WTC11 (cell line): ENCODE data around the gene PTX4. TPM values are rescaled to one million over a fixed set of nuclear protein-coding genes. Genes with fewer than 3 reads are reported as not detected.

Experiments used
- ATAC-seq: fragments of 200-7000 bp; cut with Tn5 transposase; 2 replicates; pipeline ENCODE4 v1.10.0; 2021; ENCODE audit warnings: mild to moderate bottlenecking, moderate library complexity
- CTCF ChIA-PET: fragments of 300-600 bp; sonication (Branson Sonifier 250); formaldehyde crosslinking; loops from one replicate; lab custom pipeline; 2021; ENCODE audit warnings: antibody characterized with exemption; lab: Charles Lee
- POLR2A ChIA-PET: fragments of 350-600 bp; sonication (Branson Sonifier 250); formaldehyde crosslinking; loops from one replicate; lab custom pipeline; 2021; ENCODE audit warnings: antibody characterized with exemption; lab: Charles Lee
- DNase-seq: peaks from one replicate; pipeline ENCODE4 v3.0.0; 2021; ENCODE audit warnings: low spot score
- H3K27ac Mint-ChIP-seq: 2 replicates; pipeline ENCODE4 v1.8.0; 2021; ENCODE audit warnings: mixed read lengths
- H3K27me3 Mint-ChIP-seq: 2 replicates; pipeline ENCODE4 v1.8.0; 2021; ENCODE audit warnings: low read depth, mild to moderate bottlenecking, moderate library complexity, mixed read lengths
- H3K36me3 Mint-ChIP-seq: 2 replicates; pipeline ENCODE4 v1.8.0; 2021; ENCODE audit warnings: mixed read lengths
- H3K4me1 Mint-ChIP-seq: 2 replicates; pipeline ENCODE4 v1.8.0; 2022; ENCODE audit warnings: mixed read lengths
- H3K4me3 Mint-ChIP-seq: 2 replicates; pipeline ENCODE4 v1.8.0; 2021; ENCODE audit warnings: mild to moderate bottlenecking, moderate library complexity, mixed read lengths
- H3K9me3 Mint-ChIP-seq: 2 replicates; pipeline ENCODE4 v1.8.0; 2021; ENCODE audit warnings: mixed read lengths
- ATF1 ChIP-seq: sonication (generic); formaldehyde crosslinking; IDR thresholded peaks from 2 replicates; pipeline ENCODE4 v1.8.1; 2023; ENCODE audit warnings: mild to moderate bottlenecking, moderate library complexity, missing genetic modification reagents
- CREM ChIP-seq: sonication (generic); formaldehyde crosslinking; IDR thresholded peaks from 2 replicates; pipeline ENCODE4 v1.8.1; 2022; ENCODE audit warnings: mild to moderate bottlenecking, missing genetic modification reagents, moderate library complexity
- EMX1 ChIP-seq: fragments of 250-450 bp; sonication (Bioruptor Pico); IDR thresholded peaks from 2 replicates; pipeline ENCODE4 v1.8.0; 2021; ENCODE audit warnings: mild to moderate bottlenecking
- GABPB1 ChIP-seq: sonication (generic); formaldehyde crosslinking; IDR thresholded peaks from 2 replicates; pipeline ENCODE4 v1.8.1; 2023; ENCODE audit warnings: mild to moderate bottlenecking, missing genetic modification reagents
- MXD4 ChIP-seq: fragments of 250-450 bp; sonication (Bioruptor Pico); IDR thresholded peaks from 2 replicates; pipeline ENCODE4 v1.8.0; 2021; ENCODE audit warnings: mild to moderate bottlenecking, moderate library complexity, borderline replicate concordance
- NFATC4 ChIP-seq: fragments of 250-450 bp; sonication (Bioruptor Pico); IDR thresholded peaks from 2 replicates; pipeline ENCODE4 v1.9.0; 2021; ENCODE audit warnings: mild to moderate bottlenecking
- SP1 ChIP-seq: sonication (generic); formaldehyde crosslinking; conservative IDR thresholded peaks from 2 replicates; pipeline ENCODE4 v1.8.1; 2022; ENCODE audit warnings: missing genetic modification reagents
- ZNF219 ChIP-seq: sonication (generic); formaldehyde crosslinking; IDR thresholded peaks from 2 replicates; pipeline ENCODE4 v1.8.0; 2023; ENCODE audit warnings: missing genetic modification reagents, mild to moderate bottlenecking, borderline replicate concordance
- total RNA-seq: library from RNA; stranded (reverse); gene quantifications from 3 replicates; pipeline ENCODE4 v1.2.3, GENCODE V29; 2021
- TF ChIP-seq, protein P1 (sequence below): sonication (generic); formaldehyde crosslinking; IDR thresholded peaks from 2 replicates; pipeline ENCODE4 v1.8.0; 2023; ENCODE audit warnings: missing genetic modification reagents, mild to moderate bottlenecking, borderline replicate concordance
- TF ChIP-seq, protein P2 (sequence below): sonication (generic); formaldehyde crosslinking; IDR thresholded peaks from 2 replicates; pipeline ENCODE4 v1.8.1; 2022; ENCODE audit warnings: low read depth, mild to moderate bottlenecking, moderate library complexity, missing genetic modification reagents, borderline replicate concordance
- TF ChIP-seq, protein P3 (sequence below): sonication (generic); formaldehyde crosslinking; IDR thresholded peaks from 2 replicates; pipeline ENCODE4 v1.8.1; 2023; ENCODE audit warnings: mild to moderate bottlenecking, missing genetic modification reagents, borderline replicate concordance
- TF ChIP-seq, protein P4 (sequence below): fragments of 200-600 bp; IDR thresholded peaks from 2 replicates; pipeline ENCODE4 v1.8.0; 2022; ENCODE audit warnings: antibody characterized with exemption
- TF ChIP-seq, protein P5 (sequence below): sonication (generic); formaldehyde crosslinking; IDR thresholded peaks from 2 replicates; pipeline ENCODE4 v1.8.0; 2023; ENCODE audit warnings: mild to moderate bottlenecking, missing genetic modification reagents
- TF ChIP-seq, protein P6 (sequence below): sonication (generic); formaldehyde crosslinking; IDR thresholded peaks from 2 replicates; pipeline ENCODE4 v1.8.0; 2023; ENCODE audit warnings: missing genetic modification reagents

The PTX4 gene
- total RNA-seq, 1 experiment from 2014 or later = 0.26 TPM

DNA sequence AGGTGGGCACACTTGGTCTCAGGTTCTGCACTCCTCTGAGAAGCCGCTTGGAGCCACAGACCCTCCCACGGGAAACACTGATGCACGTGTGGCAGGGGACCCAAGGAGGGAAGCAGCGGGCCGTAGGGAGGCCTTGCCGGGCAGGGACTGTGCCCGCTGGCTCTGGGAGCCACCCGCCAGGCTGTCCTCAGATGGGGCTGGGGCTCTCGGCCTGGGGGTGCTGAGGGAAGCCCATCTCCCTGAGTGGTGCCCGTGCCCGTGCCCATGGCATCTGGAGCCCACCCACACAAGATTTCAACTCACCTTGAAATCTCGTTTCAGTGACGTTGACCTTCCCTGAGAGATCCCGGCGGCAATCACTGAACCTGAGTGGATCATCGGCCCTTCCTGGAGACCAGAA lies 31.8 kb downstream of the PTX4 start (continued):
- TF ChIP-seq, protein P1, sequence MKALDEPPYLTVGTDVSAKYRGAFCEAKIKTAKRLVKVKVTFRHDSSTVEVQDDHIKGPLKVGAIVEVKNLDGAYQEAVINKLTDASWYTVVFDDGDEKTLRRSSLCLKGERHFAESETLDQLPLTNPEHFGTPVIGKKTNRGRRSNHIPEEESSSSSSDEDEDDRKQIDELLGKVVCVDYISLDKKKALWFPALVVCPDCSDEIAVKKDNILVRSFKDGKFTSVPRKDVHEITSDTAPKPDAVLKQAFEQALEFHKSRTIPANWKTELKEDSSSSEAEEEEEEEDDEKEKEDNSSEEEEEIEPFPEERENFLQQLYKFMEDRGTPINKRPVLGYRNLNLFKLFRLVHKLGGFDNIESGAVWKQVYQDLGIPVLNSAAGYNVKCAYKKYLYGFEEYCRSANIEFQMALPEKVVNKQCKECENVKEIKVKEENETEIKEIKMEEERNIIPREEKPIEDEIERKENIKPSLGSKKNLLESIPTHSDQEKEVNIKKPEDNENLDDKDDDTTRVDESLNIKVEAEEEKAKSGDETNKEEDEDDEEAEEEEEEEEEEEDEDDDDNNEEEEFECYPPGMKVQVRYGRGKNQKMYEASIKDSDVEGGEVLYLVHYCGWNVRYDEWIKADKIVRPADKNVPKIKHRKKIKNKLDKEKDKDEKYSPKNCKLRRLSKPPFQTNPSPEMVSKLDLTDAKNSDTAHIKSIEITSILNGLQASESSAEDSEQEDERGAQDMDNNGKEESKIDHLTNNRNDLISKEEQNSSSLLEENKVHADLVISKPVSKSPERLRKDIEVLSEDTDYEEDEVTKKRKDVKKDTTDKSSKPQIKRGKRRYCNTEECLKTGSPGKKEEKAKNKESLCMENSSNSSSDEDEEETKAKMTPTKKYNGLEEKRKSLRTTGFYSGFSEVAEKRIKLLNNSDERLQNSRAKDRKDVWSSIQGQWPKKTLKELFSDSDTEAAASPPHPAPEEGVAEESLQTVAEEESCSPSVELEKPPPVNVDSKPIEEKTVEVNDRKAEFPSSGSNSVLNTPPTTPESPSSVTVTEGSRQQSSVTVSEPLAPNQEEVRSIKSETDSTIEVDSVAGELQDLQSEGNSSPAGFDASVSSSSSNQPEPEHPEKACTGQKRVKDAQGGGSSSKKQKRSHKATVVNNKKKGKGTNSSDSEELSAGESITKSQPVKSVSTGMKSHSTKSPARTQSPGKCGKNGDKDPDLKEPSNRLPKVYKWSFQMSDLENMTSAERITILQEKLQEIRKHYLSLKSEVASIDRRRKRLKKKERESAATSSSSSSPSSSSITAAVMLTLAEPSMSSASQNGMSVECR (CRISPR knock-in tag) = no peak
- TF ChIP-seq GABPB1 (CRISPR knock-in tag) (no peak), CREM (CRISPR knock-in tag) (no peak), SP1 (CRISPR knock-in tag) (no peak), ATF1 (CRISPR knock-in tag) (no peak), MXD4 (CRISPR knock-in tag) (no peak), EMX1 (no peak), ZNF219 (no peak)
- TF ChIP-seq, protein P2, sequence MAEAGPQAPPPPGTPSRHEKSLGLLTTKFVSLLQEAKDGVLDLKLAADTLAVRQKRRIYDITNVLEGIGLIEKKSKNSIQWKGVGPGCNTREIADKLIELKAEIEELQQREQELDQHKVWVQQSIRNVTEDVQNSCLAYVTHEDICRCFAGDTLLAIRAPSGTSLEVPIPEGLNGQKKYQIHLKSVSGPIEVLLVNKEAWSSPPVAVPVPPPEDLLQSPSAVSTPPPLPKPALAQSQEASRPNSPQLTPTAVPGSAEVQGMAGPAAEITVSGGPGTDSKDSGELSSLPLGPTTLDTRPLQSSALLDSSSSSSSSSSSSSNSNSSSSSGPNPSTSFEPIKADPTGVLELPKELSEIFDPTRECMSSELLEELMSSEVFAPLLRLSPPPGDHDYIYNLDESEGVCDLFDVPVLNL (CRISPR knock-in tag) = no peak
- TF ChIP-seq, protein P3, sequence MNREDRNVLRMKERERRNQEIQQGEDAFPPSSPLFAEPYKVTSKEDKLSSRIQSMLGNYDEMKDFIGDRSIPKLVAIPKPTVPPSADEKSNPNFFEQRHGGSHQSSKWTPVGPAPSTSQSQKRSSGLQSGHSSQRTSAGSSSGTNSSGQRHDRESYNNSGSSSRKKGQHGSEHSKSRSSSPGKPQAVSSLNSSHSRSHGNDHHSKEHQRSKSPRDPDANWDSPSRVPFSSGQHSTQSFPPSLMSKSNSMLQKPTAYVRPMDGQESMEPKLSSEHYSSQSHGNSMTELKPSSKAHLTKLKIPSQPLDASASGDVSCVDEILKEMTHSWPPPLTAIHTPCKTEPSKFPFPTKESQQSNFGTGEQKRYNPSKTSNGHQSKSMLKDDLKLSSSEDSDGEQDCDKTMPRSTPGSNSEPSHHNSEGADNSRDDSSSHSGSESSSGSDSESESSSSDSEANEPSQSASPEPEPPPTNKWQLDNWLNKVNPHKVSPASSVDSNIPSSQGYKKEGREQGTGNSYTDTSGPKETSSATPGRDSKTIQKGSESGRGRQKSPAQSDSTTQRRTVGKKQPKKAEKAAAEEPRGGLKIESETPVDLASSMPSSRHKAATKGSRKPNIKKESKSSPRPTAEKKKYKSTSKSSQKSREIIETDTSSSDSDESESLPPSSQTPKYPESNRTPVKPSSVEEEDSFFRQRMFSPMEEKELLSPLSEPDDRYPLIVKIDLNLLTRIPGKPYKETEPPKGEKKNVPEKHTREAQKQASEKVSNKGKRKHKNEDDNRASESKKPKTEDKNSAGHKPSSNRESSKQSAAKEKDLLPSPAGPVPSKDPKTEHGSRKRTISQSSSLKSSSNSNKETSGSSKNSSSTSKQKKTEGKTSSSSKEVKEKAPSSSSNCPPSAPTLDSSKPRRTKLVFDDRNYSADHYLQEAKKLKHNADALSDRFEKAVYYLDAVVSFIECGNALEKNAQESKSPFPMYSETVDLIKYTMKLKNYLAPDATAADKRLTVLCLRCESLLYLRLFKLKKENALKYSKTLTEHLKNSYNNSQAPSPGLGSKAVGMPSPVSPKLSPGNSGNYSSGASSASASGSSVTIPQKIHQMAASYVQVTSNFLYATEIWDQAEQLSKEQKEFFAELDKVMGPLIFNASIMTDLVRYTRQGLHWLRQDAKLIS (CRISPR knock-in tag) = no peak
- TF ChIP-seq, protein P4, sequence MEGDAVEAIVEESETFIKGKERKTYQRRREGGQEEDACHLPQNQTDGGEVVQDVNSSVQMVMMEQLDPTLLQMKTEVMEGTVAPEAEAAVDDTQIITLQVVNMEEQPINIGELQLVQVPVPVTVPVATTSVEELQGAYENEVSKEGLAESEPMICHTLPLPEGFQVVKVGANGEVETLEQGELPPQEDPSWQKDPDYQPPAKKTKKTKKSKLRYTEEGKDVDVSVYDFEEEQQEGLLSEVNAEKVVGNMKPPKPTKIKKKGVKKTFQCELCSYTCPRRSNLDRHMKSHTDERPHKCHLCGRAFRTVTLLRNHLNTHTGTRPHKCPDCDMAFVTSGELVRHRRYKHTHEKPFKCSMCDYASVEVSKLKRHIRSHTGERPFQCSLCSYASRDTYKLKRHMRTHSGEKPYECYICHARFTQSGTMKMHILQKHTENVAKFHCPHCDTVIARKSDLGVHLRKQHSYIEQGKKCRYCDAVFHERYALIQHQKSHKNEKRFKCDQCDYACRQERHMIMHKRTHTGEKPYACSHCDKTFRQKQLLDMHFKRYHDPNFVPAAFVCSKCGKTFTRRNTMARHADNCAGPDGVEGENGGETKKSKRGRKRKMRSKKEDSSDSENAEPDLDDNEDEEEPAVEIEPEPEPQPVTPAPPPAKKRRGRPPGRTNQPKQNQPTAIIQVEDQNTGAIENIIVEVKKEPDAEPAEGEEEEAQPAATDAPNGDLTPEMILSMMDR = no peak

DNA sequence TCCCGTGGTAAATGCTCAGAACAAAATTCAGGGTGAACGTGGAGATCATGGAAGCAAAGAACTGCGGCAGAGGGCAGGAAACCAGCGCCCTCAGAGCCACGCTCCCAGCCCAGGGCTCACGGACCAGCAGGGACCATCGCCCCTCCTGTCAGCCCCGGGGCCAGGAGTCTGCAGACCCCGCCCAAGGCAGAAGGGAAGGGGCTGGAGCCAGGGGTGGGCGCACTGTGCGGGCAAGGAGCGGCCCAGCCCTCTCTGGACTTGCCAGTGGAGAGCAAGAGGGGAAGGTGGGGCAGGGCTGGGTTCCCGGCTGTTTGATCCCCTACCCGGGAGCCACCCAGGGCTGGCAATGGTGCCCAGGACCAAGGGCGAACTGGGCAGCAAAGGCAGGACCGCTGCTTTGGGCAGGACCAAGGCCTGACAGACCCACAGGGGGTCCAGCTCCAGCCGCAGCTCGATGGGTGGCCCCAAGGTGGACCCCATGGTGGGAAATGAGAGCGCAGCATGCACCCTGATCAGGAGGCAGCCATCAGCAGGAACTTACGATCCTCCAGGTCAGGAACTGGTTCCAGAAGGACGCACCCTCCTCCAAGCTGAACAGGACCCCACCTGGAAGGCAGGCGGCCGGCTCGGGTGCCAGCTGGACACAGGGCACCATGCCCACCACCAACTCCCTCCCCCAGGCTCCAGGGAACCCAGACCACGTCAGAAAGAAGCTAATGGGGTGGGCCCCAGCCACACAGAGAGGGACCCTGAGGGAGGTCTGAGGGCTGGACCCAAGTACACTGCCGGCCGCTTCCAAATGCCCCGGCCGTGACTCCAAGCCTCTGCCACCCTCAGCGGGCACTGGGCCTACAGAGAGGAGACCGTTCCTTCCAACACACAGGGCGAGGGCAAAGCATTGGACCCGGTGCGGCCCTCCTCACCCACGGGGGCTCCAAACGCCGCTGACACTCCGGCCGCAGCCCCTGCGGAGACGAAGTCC lies 33.3 kb downstream of the PTX4 start:
- ChIA-PET CTCF (no interaction called here), POLR2A (no interaction called here)
- ATAC-seq (no peak), DNase-seq (no peak)
- H3K4me1 Mint-ChIP-seq = no peaks in the 10 kb centered on the region
- H3K4me3 Mint-ChIP-seq = no peak overlapping the region
- no peak overlapping the region for H3K27ac Mint-ChIP-seq
- no peaks in the 10 kb centered on the region for H3K9me3 Mint-ChIP-seq
- no peak for TF ChIP-seq NFATC4 (CRISPR knock-in tag)
- TF ChIP-seq, protein P5, sequence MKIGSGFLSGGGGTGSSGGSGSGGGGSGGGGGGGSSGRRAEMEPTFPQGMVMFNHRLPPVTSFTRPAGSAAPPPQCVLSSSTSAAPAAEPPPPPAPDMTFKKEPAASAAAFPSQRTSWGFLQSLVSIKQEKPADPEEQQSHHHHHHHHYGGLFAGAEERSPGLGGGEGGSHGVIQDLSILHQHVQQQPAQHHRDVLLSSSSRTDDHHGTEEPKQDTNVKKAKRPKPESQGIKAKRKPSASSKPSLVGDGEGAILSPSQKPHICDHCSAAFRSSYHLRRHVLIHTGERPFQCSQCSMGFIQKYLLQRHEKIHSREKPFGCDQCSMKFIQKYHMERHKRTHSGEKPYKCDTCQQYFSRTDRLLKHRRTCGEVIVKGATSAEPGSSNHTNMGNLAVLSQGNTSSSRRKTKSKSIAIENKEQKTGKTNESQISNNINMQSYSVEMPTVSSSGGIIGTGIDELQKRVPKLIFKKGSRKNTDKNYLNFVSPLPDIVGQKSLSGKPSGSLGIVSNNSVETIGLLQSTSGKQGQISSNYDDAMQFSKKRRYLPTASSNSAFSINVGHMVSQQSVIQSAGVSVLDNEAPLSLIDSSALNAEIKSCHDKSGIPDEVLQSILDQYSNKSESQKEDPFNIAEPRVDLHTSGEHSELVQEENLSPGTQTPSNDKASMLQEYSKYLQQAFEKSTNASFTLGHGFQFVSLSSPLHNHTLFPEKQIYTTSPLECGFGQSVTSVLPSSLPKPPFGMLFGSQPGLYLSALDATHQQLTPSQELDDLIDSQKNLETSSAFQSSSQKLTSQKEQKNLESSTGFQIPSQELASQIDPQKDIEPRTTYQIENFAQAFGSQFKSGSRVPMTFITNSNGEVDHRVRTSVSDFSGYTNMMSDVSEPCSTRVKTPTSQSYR (CRISPR knock-in tag) = no peak
- TF ChIP-seq, protein P6, sequence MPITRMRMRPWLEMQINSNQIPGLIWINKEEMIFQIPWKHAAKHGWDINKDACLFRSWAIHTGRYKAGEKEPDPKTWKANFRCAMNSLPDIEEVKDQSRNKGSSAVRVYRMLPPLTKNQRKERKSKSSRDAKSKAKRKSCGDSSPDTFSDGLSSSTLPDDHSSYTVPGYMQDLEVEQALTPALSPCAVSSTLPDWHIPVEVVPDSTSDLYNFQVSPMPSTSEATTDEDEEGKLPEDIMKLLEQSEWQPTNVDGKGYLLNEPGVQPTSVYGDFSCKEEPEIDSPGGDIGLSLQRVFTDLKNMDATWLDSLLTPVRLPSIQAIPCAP (CRISPR knock-in tag) = no peak
- H3K36me3 Mint-ChIP-seq = peaks cover 4% of the 10 kb centered on the region; the same call in 1 of the 2 replicates
- no peaks in the 10 kb centered on the region for H3K27me3 Mint-ChIP-seq
